SKM-1 treated with dmso at 0.1 percent for 144 hours (cell line): Measurements from ENCODE around the gene MAD1L1.

Source experiments
- DNase-seq: peaks from one replicate; lab custom pipeline; 2025; ENCODE audit not compliant: unreplicated experiment; lab: John Stamatoyannopoulos, UW

Gene MAD1L1

DNA sequence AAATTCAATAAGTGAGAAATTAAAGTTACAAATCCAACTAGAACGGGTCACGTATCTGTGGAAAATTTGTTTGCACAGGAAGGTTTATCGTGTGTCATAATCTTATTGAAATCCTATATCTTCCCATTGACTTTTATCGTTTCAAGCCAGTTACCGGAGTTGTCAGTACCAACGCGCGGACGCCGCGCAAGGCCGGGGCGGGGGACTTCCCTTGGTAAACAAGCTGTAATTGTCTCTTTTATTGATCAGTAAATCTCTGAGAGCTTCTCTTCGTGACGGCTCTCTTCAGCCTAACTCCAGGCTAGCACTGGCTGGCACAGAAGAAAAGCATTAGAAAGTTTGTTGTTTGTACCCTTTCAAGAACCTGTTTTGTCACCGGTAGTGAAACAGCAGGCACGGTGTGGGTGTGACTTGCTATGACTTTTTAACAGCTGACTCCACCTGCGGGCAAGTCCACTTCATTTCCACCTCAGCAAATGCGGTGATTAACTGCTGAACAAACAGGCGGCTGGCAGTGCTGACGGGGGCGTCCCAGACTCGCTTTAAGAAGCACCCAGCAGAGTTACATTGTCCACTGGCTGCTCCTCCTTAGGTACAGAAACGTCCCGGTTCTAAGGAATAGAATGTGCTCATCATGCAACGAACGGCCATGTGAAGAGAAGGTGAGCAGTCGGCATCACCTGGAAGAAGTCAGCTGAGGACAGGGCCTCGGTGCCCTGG is 215.8 kb downstream of the MAD1L1 start:
- DNase-seq, result no peak

- DNase-seq, result no peak
Measured at GRCh38 chr7:2016021-2016631, 216.6 kb downstream of the MAD1L1 start.

DNA sequence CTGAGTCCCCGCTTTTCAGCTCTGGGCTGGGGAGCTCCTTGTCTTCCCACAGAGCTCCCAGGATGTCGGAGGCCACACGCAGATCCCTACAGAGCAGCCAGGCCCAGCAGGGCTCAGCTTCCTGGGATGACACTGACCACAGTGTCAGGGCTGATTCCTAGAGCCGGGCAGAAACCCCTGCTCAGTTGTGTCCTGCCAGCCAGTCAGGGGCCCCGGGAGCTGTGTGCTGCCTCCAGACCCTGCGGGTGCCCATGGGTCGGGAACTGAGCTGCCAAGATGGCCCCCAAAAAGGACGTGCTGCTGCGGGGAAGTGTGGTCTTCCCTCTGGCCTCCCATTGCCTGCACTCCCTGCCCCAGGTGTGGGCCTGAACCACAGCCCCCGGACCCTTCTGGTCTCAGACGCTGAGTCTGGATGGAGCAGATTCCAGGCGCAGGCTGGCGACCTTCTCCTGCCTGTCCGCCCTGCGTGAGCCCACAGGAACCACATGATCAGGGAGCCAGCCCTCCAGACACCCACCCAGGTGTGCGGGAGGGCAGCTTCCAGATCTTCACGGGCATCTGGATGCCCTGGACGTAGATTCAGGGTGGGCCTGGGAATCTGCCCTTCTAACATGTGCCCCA is 217.4 kb downstream of the MAD1L1 start:
- DNase-seq, result no peak

- DNase-seq, result no peak
Measured at GRCh38 chr7:2014391-2015241, 218.1 kb downstream of the MAD1L1 start.

DNA sequence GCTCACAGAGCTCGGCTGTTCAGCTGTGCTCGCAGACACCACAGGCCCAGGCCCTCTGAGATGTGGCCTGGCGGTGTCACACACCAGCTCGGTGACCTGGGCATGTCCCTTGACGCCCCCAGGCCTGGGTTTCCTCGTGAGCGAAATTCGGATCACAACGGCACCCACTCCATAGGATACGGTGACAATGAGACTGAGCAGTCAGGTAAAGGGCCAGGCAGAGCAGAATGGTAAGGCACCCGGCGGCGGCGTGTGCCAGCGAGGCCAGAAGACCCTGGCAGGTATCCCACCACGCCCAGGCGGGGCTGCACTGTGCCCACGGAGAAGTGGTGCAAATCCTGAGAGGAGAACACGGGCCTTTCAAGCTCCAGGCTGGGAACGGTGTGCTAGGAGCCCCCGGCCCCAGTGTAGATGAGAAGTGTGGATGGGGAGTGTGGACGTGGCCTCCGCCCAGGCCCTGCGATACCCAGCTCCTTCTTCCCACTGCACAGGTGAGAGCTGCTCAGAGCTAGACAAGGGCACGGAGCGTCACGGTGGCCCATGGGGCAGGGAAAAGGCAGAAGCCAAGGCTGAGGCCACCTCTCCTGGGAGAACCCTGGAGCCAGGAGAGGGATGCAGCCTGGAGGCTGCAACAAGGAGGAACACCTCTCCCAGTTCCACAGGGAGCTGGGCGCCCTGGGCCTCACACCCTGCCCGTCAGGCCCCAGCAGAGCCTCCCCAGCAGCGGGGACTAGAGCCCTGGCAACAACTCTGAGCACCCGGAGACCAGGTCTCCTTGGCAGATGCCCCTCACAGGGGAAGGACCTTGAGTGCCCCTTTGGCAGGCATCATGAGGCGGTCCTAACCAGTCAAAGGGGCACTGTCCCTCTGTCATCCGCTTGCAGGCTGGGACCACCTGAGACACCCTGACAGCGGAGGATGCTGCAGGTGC is 219.1 kb downstream of the MAD1L1 start:
- DNase-seq, result no peak

- no peak for DNase-seq
Measured at GRCh38 chr7:2012981-2013380, 219.8 kb downstream of the MAD1L1 start.

DNA sequence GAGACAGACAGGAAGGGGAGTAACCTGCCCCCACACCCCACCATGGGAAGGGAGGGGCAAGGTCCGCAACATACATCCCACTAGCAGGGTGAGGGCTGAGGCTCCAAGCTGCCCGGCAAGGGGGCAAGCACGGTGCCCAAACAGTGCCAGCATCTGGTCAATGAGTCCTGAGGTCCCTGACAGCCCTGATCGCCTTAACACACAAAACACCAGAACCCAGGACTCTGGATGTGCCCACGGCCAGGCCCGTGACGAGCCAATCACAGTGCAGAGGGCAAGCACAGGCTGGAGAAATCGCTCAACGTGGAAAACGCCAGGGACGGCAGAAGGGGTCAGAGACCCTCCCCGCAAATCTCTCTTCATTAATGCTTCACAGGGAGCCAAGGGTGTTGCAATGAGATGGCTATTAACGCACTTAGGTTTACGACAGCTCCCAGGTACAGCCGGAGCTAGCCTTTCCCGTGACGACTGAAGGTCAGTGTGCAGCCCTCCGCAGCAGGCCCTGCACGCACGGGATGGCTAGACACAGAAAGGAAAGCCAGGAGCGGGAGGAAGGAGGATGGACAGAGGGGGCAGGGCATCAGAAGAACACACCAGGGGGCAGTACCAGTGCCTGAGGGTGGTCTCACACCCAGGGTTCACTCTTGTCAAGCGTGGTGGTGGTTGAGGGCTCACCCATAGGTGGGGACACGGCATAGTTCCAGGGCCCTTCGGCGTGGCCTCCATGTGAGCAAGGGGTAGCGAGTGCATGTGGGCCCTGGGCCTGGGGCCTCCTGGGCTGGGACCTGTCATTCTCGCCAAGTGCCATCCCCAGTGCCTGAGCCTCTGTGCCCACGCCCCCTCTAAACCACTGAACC is 220.5 kb downstream of the MAD1L1 start:
- DNase-seq, result no peak

- DNase-seq, result no peak
Measured at GRCh38 chr7:2011266-2012043, 221.3 kb downstream of the MAD1L1 start.

DNA sequence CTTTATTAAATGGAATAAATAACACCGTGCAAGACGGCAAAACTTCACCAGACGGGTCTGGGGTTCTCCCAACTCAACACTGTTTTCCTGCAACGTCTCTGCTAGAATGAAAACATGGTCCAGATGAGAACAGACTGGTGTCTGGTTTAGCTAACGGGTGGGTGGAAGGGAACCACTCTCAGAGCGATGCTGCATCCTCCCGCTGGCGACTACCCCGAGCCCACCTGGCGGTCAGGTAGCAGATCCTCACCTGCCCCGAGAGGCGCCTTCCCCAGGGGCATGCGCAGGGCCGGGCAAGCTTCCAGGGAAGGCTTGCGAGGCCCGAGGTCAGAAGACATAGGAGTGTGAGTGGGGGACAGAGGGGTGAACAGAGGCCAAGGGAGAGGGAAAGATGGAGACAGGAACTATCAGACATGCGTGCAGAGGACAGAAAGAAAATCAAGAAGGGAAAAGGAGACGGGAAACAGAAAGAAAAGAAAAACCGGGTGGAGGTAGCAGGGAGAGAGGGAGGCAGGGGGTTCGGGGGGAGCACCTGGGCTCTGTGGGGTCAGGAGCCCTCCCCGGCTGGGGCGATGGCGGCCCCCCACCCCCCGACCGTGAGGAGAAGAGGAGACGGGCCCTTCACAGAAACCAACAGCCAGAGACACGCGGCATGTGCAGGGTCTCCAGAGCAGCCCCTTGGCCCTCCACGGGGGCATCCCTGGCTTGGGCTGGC is 222.0 kb downstream of the MAD1L1 start:
- DNase-seq, result no peak

DNA sequence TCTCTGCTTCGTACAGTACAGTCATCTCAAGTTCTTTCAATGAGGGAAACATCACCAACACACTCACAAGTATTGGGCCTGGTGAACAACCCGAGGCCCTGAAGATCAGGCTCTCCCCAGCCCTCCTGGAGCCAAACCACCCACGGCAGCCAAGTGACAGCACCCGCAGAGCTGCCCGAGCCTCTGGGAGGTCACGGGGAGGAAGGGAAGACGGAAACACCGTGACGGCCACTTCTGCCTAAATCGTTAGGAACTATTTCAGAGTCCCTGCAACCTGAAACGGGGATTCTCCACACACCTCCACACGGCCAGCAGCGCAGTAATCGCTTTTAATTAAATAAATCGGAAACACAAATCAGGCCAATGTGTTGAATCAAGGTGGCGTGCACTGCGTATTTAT is 222.6 kb downstream of the MAD1L1 start:
- DNase-seq, result no peak

GRCh38 chr7:2009541-2010001 is 223.2 kb downstream of the MAD1L1 start:
- DNase-seq, result no peak

- no peak for DNase-seq
Measured at GRCh38 chr7:2008936-2009540, 223.7 kb downstream of the MAD1L1 start.

- no peak for DNase-seq
Measured at GRCh38 chr7:2008101-2008935, 224.4 kb downstream of the MAD1L1 start.

DNA sequence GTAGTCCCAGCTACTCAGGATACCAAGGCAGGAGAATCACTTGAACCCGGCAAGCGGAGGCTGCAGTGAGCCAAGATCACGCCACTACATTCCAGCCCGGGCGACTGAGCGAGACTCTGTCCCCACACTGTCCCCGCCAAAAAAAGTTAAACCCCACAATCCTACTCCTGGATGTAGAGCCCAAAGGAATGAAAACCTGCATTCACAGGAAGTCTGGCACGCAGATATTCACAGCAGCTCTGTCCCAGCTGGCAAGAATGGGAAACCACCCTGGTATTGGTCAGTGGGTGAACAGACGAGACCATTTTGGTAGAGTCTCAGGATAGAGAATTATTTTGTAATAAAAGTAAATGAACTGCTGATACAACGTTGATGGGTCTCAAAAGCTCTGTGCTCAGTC is 225.2 kb downstream of the MAD1L1 start:
- DNase-seq, result no peak

GRCh38 chr7:2006921-2007381 is 225.8 kb downstream of the MAD1L1 start:
- no peak for DNase-seq

DNA sequence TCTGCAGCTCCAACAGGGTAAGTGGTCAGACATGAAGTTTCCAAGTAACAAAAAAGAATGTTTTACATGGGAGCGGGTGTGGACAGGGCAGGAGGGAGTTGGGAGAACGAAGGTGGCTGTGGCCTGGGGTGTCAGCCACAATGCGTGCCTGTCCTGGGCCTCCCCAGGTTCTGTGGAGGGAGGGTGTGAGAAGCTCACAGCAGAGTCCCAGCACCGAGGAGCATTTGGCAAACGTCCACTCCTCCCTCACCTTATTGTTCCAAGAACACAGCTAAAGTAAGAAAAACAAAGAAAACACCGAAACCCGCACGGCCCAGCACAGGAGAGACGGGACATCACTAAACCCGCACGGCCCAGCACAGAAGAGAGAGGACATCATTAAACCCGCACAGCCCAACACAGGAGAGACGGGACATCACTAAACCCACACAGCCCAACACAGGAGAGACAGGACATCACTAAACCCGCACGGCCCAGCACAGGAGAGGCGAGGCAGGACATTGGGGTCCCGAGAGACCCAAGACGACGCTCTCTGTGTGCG is 226.4 kb downstream of the MAD1L1 start:
- no peak for DNase-seq
